ENCODE measurements around the gene FDPS. TPM values are rescaled to one million over a fixed set of nuclear protein-coding genes. Genes with fewer than 3 reads are reported as not detected.

FDPS gene
- total RNA-seq, 1 experiment from 2014 or later = 301 TPM

DNA sequence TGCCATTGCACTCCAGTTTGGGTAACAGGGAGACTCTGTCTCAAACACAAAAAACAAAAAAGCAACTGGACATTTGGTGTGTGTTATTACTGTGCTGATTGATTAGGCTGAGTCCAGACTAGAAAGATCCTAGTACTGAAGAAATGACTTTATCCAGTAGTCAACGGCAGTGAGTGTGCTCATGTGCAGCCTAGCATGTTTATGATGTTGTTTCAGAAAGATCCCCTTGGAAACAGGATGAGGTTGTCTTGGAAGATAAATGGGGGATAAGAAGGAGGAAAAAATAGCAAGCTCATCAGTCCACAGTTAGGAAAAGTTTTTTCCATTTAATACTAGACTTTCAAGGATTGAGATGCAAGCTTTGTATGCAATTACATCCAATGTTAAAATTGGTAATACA is 26.3 kb downstream of the FDPS start:
- Histone ChIP-seq H3K27me3 (ENCODE audit: low read length) (no peaks in the 10 kb centered on the region), H2AFZ (ENCODE audit: low read length) (no peak overlapping the region), H3K79me2 (ENCODE audit: low read length) (no peaks in the 10 kb centered on the region), H3K4me1 (ENCODE audit: insufficient read depth, low read length) (peaks cover 3% of the 10 kb centered on the region; the same call in 1 of the 2 replicates), H3K36me3 (ENCODE audit: low read depth, low read length) (peaks cover 60% of the 10 kb centered on the region), H4K20me1 (ENCODE audit: low read length) (0 out of 2 replicates have a peak, but pooled peaks cover 3% of the 10 kb centered on the region), H3K4me3 (ENCODE audit: low read length) (no peak overlapping the region), H3F3A (ENCODE audit: low read length, unreplicated experiment) (peaks cover 5% of the 10 kb centered on the region), H3K9ac (ENCODE audit: low read length) (no peak overlapping the region), H3K9me3 (ENCODE audit: low read length) (no peaks in the 10 kb centered on the region), H3K27ac (ENCODE audit: low read length) (no peak overlapping the region), H3K9me2 (replicated peaks; ENCODE audit: low read length) (no peaks in the 10 kb centered on the region), H3K4me2 (ENCODE audit: low read length) (no peak overlapping the region)
- ChIA-PET CTCF (no interaction called here), POLR2A (ENCODE audit: unreplicated experiment) (no interaction called here)
- TF ChIP-seq EZH2phosphoT487 (IDR thresholded peaks at IDR 0.05; ENCODE audit: borderline replicate concordance, low read length) (no peak), EZH2 (IDR thresholded peaks at IDR 0.05; ENCODE audit: low read length, unreplicated experiment) (no peak)
- TF ChIP-seq, protein P1, sequence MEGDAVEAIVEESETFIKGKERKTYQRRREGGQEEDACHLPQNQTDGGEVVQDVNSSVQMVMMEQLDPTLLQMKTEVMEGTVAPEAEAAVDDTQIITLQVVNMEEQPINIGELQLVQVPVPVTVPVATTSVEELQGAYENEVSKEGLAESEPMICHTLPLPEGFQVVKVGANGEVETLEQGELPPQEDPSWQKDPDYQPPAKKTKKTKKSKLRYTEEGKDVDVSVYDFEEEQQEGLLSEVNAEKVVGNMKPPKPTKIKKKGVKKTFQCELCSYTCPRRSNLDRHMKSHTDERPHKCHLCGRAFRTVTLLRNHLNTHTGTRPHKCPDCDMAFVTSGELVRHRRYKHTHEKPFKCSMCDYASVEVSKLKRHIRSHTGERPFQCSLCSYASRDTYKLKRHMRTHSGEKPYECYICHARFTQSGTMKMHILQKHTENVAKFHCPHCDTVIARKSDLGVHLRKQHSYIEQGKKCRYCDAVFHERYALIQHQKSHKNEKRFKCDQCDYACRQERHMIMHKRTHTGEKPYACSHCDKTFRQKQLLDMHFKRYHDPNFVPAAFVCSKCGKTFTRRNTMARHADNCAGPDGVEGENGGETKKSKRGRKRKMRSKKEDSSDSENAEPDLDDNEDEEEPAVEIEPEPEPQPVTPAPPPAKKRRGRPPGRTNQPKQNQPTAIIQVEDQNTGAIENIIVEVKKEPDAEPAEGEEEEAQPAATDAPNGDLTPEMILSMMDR (conservative IDR thresholded peaks at IDR 0.05; ENCODE audit: low read depth, low read length) = no peak
- ATAC-seq (0 out of 2 replicates have a peak, but pooled peaks have one; percentile 19), DNase-seq (no peak)
- intact Hi-C loops (cut with micrococcal nuclease) = no loop called here
- BruUV-seq (replicated peaks) = no TSS peak

DNA sequence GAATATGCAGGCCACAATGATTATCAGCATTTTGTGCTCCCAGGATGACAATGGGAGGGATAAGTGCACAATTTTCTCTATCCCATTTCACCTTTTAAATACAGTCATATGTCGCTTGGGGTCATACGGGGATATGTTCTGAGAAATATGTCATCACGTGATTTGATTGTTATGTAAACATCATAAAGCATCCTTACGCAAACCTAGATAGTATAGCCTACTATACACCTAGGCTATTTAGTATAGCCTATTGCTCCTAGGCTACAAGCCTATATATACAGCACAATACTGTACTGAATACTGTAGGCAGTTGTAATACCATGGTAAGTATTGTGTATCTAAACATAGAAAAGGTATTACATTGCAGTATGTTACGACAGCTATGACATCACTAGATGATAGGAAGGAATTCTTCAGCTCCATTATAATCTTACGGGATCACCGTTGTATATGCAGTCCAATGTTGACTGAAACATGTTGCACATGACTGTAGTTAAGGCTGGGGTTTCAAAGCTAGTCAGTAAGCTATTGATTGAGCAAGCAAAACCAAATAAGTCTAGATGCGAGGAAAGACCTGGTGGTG is 30.9 kb downstream of the FDPS start:
- POLR2A ChIA-PET (ENCODE audit: unreplicated experiment) = no interaction called here
- no peaks in the 10 kb centered on the region for H3K79me2 ChIP-seq (ENCODE audit: low read length)

DNA sequence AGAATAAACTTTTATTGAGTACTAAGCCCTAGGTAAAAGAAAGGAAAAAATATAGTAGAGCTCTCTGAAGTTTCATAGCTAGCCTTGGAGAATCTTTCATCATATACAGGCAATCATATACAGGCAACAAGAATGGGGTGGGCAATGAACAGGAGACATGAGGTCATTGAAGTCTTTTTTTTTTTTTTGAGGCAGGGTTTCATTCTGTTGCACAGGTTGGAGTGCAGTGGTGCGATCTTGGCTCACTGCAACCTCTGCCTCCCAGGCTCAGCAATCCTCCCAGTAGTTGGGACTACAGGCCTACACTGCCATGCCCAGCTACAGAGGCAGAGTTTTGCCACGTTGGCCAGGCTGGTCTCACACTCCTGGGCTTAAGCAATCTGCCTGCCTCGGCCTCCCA is 34.2 kb downstream of the FDPS start:
- no peak overlapping the region for H3K4me3 ChIP-seq (ENCODE audit: low read length)
- H3K27me3 ChIP-seq (ENCODE audit: low read length) = no peaks in the 10 kb centered on the region
- DNase-seq (no peak), ATAC-seq (no peak)
- no peaks in the 10 kb centered on the region for H3K79me2 ChIP-seq (ENCODE audit: low read length)
- H3K9me3 ChIP-seq (ENCODE audit: low read length) = no peaks in the 10 kb centered on the region
- CTCF ChIA-PET = interaction anchor here (0.6 kb wide), 1 partner anchor 70 kb away, joined by 3 read pairs; the partner anchor contains the start of gene CLK2
- no peaks in the 10 kb centered on the region for H4K20me1 ChIP-seq (ENCODE audit: low read length)
- H3K27ac ChIP-seq (ENCODE audit: low read length) = no peak overlapping the region
- POLR2A ChIA-PET (ENCODE audit: unreplicated experiment) = no interaction called here
- H3F3A ChIP-seq (ENCODE audit: low read length, unreplicated experiment) = no peaks in the 10 kb centered on the region
- H3K36me3 ChIP-seq (ENCODE audit: low read depth, low read length) = peaks cover 72% of the 10 kb centered on the region
- H3K9ac ChIP-seq (ENCODE audit: low read length) = no peak overlapping the region
- intact Hi-C loops (cut with micrococcal nuclease) = no loop called here
- no peak overlapping the region for H3K4me2 ChIP-seq (ENCODE audit: low read length)
- no peaks in the 10 kb centered on the region for H3K4me1 ChIP-seq (ENCODE audit: insufficient read depth, low read length)
- no peak for TF ChIP-seq EZH2 (IDR thresholded peaks at IDR 0.05; ENCODE audit: low read length, unreplicated experiment)
- TF ChIP-seq EZH2phosphoT487 (IDR thresholded peaks at IDR 0.05; ENCODE audit: borderline replicate concordance, low read length) = no peak
- TF ChIP-seq, protein P1 (conservative IDR thresholded peaks at IDR 0.05; ENCODE audit: low read depth, low read length) = no peak
- H3K9me2 ChIP-seq (replicated peaks; ENCODE audit: low read length) = no peaks in the 10 kb centered on the region
- BruUV-seq (replicated peaks) = no TSS peak
- no peak overlapping the region for H2AFZ ChIP-seq (ENCODE audit: low read length)

More for the DNA sequence above, 30.9 kb downstream of the FDPS start:
- H3K9ac ChIP-seq (ENCODE audit: low read length) = no peak overlapping the region
- ATAC-seq (no peak), DNase-seq (no peak)
- peaks cover 73% of the 10 kb centered on the region for H3K36me3 ChIP-seq (ENCODE audit: low read depth, low read length)
- no peak overlapping the region for H2AFZ ChIP-seq (ENCODE audit: low read length)
- no peaks in the 10 kb centered on the region for H3K4me1 ChIP-seq (ENCODE audit: insufficient read depth, low read length)
- intact Hi-C loops (cut with micrococcal nuclease) = no loop called here
- peaks cover 5% of the 10 kb centered on the region for H3F3A ChIP-seq (ENCODE audit: low read length, unreplicated experiment)
- no peak overlapping the region for H3K27ac ChIP-seq (ENCODE audit: low read length)
- CTCF ChIA-PET = no interaction called here
- H3K27me3 ChIP-seq (ENCODE audit: low read length) = no peaks in the 10 kb centered on the region
- no TSS peak for BruUV-seq (replicated peaks)
- H3K9me2 ChIP-seq (replicated peaks; ENCODE audit: low read length) = no peaks in the 10 kb centered on the region
- TF ChIP-seq EZH2 (IDR thresholded peaks at IDR 0.05; ENCODE audit: low read length, unreplicated experiment) = no peak
- TF ChIP-seq EZH2phosphoT487 (IDR thresholded peaks at IDR 0.05; ENCODE audit: borderline replicate concordance, low read length) = no peak
- TF ChIP-seq, protein P1 (conservative IDR thresholded peaks at IDR 0.05; ENCODE audit: low read depth, low read length) = no peak
- no peaks in the 10 kb centered on the region for H3K9me3 ChIP-seq (ENCODE audit: low read length)
- no peaks in the 10 kb centered on the region for H4K20me1 ChIP-seq (ENCODE audit: low read length)
- no peak overlapping the region for H3K4me2 ChIP-seq (ENCODE audit: low read length)
- H3K4me3 ChIP-seq (ENCODE audit: low read length) = no peak overlapping the region
